HuH-7.5 (cell line): ENCODE results near the gene VSIR.

Source experiments
- DNase-seq: peaks from one replicate; pipeline ENCODE4 v3.0.0; 2011; ENCODE audit warnings: low spot score

Gene VSIR

DNA sequence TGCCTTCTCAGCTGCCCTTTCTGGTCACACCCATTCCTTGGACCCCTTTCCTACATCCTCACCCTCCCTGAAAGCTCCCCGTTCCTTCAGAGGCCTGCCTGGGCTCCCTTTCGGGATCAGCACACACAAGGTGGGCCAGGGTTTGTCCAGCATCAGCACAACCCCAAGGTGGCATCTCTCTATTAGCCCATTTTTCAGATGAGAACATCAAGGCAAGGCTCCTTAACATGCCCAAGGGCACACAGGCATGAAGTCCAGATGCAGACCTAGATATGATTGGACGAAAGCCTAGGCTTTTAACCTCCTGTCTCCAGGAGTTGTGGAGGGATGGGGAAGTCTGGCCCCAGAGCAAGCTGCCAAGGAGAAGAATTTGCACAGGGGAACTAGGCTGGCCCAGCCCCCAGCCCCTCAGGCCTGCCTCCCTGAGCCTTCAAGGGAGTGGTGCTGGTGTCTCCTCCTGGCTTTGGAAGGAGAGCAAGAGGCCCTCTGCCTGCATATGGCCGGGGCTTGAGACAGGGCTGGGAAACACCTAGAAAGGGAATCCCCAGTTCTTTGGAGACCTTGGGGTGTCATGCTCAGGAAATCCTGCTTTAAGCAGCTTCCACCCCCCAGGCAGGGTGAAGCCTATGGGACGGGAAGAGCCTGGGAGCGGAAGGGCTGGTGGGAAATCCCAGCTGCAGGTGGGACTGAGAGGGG is 9.0 kb upstream of the VSIR start:
- no peak for DNase-seq

DNA sequence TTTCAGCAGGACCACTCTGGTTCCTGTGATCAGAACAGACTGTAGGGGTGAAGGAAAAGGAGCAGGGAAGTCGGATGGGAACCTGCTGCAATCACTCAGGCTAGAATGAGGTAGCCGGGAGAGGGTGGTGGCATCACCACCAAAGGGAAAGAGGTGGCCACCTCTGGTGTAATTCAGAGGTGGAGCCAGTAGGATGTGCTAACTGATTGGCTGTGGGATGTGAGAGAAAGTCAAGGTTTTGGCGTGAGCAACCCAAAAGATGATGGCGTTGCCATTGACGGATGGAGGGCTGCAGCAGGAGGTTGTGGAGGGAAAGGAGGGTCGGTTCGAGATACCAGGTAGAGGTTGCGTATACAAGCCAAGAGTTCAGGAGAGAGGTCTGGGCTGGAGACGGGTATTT is 7.4 kb upstream of the VSIR start:
- DNase-seq: no peak

DNA sequence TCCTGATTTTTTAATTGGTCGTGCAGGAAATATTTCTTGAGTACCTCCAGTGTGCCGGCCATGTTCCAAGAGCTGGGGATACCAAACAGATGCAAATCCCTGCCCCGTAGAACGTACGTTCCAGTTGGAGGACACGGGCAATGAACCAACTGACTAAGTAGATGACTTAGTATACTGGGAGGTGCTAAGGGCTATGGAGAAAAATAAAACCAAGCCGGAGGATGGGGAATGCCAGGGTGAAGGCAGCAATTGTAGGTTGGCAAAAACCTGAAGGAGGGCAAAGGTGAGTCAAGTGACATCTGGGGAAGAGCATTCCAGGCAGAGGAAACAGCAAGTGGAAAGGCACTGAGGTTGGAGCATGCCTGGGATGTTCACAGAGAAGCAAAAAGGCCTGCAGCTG is 6.8 kb upstream of the VSIR start:
- no peak for DNase-seq

DNA sequence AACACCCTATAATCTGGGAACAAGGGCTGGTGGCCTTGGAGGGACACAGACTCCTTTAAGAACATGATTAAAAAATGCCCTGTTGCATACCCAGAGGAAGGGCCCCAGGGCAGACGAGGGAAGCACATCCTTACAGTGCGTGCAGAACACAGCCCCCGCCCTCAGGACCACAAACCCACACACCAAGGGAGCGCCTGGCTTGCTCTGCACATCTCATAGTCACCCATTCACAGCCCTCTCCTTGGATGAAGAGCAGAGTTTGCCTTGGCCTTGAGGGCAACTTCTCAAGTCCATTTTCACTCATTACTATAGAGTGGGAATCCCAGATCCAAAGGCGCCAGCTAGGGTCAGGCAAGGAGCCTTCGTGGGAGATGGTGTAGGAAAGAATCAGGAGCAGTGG is 6.3 kb upstream of the VSIR start:
- DNase-seq: no peak

DNA sequence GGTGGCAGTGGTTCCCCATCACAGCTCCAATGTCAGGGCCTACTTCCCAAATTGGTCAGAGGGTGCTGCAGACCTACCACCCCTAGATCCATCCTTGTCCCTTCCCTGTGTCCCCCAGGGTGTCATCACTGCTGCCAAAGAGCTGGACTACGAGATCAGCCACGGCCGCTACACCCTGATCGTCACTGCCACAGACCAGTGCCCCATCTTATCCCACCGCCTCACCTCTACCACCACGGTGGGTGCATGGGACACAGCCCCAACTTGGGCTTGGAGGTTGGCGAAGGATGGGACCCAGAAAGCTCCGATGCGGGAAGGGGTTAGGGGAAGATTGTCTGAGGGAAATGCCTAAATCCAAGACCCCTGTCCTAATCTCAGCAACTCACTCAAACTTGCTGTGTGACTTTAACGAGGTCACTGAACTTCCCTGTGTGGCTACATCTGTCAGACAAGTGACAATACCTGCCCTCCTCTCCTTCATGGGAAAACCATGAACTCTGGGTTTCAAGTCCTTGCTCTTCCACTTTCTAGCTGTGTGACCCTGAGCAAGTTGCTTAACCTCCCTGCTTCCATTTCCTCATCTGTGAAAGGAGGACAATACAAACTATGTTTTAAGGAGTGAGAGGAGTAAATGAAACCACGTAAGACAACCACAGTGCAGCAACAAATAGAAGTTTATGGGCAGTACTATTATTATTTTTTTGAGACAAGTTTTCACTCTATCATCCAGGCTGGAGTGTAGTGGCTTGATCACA is 4.9 kb upstream of the VSIR start:
- DNase-seq: no peak

- no peak for DNase-seq
Observed at GRCh38 chr10:71777213-71777985, 4.1 kb upstream of the VSIR start.

DNA sequence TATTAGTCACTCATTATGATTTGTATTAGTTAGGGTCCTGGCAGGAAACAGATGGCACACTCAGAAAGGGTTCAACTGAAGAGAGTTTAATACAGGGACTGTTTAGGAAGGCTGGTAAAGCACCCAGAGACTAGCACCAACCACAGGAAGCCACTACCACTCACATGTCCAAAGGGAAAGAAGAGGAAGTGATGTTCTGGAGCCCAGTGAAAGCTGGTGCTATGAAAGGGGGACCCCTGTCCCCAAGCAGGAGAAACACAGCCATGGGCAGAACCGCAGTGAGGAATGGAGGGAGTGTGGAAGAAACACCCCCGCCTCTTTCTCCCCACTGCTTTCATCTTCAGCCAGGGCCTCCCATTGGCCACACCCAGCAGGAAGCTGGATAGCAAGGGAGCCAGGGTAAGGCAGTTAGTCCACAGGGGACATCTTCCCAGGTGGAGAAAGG is 3.2 kb upstream of the VSIR start:
- DNase-seq: no peak

DNA sequence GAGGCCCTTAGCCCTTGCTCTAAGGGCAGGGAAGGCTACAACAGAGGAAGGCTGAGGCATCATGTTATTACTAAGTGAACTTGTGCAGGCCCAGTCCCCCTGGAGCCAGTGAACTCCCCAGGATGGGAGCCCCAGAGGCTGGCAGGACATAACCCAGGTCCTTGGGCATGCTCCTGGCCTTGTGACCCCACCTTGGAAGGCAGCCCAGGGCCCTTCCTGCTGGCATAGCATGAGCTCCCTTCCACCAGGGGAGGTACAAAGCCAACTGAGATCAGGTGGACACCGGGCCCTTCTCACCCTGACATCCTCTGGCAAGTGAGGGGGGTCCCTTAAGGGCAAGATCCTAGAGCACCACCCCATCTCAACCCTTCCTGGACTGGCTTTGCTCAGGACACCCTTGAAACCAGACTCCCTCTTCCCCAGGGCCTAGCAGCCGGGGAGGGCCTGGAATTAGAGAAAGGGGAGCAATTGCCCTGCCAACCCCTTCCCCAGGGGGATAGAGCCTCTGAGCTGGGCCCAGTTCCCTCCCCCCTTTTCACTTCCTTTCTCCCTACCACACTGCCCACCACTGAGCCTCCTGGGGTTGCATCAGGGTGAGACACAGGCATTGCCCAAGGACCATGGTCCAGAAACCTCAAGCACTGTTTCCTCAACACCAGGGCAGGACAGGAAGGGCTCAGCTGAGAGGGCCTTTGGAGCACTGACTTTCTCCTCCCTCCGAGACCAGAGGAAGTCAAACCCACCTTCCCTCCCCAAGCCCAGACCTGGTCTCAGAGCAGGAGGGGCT is 1.8 kb upstream of the VSIR start:
- no peak for DNase-seq

GRCh38 chr10:71772832-71773220 is 494 bp downstream of the VSIR start:
- no peak for DNase-seq

DNA sequence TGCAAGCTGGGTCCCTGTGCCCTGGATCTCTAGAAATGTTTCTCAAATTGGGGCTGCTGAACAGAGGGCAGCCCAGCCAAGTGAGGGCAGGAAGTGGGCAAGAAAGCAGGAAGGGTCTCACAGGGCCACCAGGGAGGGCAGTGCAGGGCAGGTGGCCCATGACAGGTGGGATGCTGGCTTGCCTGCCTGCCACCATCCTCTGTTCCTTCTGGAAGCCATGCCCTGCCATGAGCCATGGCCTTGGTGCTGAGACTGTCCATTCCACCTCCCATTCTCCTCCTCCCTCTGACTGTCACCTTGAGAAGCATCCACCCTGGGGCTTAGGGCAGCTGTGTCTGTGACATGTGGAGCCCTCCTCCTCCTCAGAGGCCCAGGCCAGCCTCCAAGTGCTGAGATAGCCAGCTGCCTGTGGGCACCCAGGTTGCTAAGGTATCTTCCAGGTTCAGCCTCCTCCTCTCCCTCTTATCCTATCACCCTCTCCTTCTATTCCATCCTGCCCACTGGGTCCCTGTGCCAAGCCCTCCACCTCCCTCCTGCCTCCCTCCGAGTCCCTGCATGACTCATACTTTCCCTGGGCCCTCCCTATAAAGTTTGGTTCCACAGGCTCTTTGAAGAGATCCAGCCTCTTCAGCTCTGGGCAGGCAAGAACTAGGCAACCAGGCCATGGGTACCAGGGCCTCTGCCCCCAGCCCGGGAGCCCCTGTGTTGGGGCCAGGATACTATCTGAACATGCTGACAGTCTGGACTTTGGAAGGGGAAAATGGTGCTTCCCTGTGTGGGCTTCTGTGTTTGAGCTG is 1.3 kb downstream of the VSIR start:
- DNase-seq: no peak

GRCh38 chr10:71771204-71771603 is 2.1 kb downstream of the VSIR start:
- DNase-seq: no peak

GRCh38 chr10:71770789-71771188 is 2.5 kb downstream of the VSIR start:
- DNase-seq: no peak

- DNase-seq: no peak
Observed at GRCh38 chr10:71770255-71770654, 3.1 kb downstream of the VSIR start.

GRCh38 chr10:71769279-71769823 is 4.0 kb downstream of the VSIR start:
- DNase-seq: no peak

DNA sequence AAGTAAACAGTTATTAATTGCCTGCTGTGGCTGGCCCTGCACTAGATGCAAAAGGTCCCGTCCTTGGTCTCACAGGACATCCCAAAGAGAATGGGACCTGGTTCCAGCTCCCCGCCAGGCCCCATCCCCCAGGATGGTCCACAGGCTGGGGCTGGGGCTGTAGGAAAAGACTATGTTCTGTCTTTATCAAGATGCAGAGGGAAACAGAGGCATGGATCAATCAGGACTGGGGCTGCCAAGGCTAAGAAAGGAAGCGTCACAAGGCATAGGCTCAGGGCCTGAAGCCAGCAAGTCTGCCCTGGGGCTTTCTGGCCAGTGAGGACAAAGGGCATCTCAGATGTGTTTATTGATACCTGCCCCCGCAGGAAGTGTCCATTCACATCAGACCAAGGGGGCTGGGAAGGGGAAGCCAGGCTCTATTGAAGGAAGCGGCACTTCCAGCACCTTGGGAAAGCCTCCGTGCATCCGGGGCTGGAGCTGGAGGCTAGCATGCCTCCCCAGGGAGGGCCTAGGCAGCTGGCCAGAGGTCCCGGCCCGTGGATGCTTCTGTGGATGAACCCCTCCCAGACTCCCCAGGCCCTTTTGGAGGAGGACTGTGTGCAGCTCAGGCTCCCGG is 5.8 kb downstream of the VSIR start:
- no peak for DNase-seq

DNA sequence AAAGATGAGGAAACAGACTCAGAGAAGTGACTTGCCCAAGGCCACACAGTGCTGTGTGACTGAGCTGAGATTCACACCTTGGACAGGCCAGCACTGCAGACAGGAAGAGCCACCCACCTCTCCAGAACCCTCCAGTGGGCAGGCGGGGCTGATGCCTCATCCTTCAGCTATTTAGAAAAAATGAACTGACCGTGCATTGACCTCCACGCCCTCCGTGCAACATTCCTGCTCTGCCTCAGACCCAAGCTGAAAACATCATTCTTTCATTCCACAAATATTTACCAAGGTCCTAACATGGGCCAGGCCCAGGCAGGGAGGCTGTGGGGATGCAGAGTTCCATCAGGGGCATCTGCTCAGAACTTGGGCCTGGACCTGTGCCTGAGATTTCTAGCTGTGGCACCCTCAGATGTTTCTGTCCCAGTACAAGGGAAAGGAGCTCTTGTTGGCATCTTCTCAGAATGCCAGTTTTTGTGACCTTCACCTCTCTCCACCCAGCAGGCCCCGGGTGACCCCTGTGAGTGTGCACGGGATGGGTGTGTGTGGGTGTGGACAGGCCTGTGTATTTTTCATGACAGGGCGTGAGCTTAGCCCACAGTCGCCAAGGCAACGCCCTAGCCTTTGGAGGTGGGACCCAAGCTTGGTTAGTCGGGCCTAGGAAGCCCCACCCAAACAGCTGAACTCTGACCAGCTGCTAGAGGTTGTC is 6.5 kb downstream of the VSIR start:
- DNase-seq: peak; percentile 58

DNA sequence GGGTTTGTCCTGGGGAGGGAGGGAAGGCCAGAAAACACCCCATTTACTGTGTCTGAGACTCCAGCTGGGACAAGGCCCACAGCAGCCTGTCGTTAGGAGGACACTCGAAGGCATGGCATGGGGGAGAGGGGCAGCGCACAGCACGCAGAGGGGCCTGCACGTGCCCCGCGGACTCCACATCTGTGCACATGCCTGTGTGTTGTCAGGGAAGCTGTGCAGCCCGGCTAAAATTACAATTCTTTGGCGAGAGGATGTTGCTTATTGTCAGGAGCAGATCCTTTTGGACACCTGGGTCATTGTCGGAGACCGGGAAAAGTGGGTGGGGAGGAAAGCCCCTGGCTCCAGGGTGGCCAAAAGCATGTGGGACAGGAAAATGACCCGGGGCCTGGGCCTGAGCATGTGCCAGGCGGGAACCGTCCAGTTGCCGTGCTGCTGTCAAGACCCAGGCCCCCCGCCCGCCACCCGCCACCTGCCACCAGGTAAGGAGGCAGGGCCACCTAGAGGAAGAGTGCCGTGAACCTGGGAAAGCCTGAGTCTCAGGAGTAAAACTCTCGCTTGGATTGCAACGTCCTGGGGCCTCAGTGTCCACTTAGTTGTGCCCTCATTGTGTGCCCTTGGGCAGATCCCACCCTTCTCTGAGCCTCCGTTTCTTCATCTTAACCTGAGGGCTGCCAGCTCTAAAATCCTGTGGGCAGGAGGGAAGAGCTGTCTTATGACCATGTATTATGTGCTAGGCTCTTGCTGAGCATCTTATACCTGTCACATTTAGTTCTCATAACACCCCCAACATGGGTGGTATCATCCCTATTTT is 7.2 kb downstream of the VSIR start:
- DNase-seq: no peak

DNA sequence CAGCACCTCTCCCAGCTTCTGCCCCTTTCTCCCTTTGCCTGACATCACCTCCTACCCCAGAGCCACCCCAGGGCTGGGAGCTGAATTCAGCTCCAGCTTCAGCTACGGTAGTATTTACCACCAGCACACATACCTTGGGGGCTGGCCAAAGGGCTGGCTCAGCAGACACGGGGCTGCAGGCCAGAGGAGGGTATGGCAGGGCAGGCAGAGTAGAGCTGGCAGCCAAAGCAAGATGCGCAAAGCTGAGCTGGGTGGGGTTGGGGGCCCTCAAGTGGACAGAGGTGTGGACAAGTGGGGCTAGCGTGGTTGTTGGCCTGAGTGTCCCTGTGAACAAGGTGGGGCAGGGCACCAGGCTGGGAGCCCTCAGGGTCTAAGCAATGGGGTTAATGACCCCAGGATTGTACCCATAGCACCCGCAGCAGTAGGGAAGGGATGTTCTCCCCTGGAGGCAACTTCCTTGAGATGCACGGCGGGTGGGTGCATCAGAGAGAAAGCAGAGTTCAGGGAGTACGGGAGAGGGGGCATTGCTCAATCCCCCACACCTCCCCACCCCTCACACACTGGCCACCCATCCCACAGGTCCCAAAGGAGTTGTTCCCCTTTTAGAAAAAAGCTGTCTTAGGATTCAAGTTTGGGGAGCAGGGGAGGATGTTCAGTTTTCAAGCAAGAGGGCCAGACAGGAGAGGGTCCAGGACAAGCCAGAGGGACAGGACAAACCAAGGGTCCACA is 8.0 kb downstream of the VSIR start:
- no peak for DNase-seq
